T-helper 2 cell (primary cell): ENCODE results near the gene COX4I1.

Experiments
- DNase-seq, 5 experiments: peaks; one replicate each; pipeline versions ENCODE4 v3.0.0 to v3.0.0-alpha.2; 2012 to 2022
- total RNA-seq, 2 donors: gene quantifications; one replicate each; lab custom pipeline; 2026; lab: John Stamatoyannopoulos, UW

COX4I1 gene
- 151 to 203 reads per million in 2 donors for total RNA-seq

DNA sequence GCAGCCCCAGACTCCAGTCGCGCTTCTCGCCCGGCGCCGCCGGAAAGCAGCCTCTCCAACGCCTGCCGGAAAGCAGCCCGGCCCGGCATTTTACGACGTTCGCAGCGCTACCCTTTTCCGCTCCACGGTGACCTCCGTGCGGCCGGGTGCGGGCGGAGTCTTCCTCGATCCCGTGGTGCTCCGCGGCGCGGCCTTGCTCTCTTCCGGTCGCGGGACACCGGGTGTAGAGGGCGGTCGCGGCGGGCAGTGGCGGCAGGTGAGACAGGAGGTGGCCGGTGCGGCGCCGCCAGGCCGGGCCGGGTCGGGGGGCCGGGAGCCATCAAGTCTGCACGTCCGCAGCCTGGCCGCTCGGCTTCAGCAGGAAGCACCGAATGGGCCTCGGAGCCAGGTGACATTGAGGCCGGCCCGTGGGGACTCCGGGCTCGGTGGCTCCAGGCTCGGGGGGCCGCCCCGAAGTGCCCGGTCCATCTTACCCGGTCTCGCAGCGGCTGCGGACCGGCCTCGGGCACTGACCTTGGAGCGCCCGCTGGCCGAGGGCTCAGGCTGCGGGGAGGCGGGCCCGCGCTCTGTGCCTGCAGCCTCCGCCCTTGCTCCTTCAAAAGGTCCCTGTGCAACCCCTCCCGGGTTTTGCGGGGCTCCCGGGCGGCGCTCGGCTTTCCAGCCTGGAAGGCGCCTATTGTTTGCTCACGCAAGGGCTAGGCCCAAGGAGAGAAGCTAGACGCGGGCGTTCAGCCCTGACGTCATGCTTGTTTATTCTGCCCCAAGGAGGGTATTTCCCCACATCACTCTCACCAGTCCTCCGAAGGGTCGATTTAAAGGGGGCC, at the start of gene COX4I1, which contains the start of gene EMC8:
Gene COX4I1, plus strand, starts transcription at position 199 of the 824 bp plus-strand sequence. CDS start 1,511 bp downstream, outside the sequence.
Gene EMC8, minus strand, starts transcription at position 48 of the 824 bp plus-strand sequence. CDS start 249 bp downstream, outside the sequence.
- peak; percentile 83 to 96 (median 89) for DNase-seq

DNA sequence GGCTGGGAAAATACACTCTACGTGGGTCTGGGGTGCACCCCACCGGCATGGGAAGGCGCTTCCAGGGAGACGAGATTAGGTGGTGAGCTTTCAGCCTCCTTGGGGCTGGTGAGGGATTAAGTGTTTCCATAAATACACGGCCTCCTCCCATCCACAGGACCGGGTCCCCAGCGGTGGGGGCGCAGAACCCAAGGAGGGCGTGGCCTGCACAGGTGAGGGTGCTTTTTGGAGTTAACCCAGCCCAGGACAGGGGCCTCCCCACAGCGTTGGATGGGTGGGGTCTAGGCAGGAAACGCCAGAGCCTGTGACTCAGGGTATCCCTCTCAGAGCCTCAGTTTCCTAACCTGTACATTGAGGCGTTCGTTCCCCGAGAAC, 49.7 kb upstream of the COX4I1 start:
- DNase-seq, result no peak

DNA sequence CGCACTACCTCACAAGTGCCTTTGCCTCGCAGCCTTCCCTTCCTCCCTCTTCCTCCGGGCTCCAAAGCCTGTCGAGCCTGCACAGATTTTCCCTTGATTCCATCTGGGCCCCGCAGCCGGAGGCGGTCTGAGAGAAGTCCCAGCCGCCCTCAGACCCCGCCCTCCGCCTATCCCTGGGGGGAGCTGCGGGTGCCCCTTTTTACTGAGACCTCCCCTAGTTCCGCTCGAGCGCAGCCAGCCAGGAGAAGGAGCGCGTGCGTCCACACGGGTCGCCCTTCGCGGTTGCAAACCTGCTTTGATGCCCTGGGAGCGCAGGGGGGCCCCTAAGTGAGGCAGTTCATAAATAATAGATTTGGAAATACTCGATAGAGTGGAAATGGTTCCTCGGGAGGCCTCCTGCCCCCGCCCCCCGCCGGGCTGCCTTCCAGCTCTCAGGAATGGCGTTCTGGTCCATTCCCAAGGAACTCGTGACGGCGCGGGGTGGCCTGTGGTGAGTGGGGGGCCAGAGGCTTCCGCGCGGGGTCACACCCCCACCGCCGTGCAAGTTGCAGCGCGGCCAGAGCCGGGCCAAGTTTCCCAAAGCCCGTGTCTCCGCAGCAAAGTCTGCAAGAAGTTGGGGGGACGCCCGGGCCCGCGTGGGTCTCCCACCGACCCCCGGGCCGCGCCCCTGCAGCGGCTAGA, 49.2 kb upstream of the COX4I1 start:
- DNase-seq, result no peak

DNA sequence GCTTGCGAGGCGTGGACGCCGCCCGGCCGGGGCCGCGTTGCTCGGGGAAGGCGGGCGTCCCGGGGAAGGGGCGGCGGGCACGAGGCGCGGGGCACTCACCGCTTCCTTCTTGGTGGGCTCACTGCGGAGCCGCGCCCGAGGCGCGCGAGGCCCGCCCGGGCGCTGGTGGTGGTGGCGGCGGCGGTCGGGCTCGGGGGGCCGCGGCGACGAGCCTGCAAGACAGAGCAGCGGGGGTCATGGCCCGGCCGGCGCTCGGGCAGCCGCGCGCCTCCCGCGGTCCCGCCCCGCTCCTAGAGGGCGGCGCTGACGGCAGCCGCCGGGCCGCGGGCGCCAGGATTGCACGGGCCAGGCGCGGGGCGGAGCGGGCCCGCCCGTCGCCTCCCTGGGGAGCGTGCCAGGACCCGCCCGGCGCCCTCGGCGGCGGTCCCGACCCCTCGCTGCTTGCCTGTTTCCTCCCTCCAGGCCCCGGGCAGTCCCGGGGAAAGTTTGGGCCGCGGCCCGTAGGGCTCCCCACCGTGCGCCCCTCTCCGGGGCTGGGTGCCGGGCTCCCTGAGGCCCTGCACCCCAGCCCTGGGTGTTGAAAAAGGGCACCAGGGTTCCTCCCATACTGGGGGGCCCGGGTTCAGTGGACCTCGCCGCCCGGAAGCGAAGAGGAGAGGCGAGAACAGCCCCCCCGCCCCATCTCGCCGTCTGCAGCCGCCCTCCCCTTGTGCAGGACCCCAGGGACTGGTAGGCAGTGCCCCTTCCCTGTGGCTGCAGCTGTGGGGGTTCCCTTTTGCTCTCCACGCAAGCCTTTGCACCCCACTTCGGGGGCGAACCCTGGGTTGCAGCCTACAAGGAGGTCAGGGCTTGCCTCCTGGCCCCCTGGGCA, 48.4 kb upstream of the COX4I1 start, which contains the start of gene C16orf74:
Gene C16orf74, minus strand, starts transcription at position 270 of the 871 bp plus-strand sequence. CDS start 15,879 bp downstream, outside the sequence.
- DNase-seq, result no peak

GRCh38 chr16:85751698-85752501, 47.6 kb upstream of the COX4I1 start:
- DNase-seq, result no peak

- DNase-seq, result no peak
Measured at GRCh38 chr16:85752511-85753420, 46.7 kb upstream of the COX4I1 start.

DNA sequence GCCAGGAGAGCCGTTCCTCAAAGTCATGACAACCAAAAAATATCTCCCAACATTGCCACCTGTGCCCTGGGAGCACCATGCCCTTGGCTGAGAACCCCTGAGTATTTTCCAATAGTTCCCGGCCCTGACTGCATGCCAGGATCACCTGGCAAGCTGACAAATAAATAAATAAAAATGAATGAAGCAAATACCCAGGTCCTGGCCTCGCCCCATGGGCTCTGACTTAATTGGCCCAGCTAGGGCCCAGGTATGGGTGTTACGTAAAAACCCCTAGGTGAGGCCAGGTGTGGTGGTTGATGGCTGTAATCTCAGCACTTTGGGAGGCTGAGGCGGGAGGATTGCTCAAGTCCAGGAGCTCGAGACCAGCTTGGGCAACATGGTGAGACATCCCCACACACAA, 45.9 kb upstream of the COX4I1 start:
- no peak for DNase-seq

DNA sequence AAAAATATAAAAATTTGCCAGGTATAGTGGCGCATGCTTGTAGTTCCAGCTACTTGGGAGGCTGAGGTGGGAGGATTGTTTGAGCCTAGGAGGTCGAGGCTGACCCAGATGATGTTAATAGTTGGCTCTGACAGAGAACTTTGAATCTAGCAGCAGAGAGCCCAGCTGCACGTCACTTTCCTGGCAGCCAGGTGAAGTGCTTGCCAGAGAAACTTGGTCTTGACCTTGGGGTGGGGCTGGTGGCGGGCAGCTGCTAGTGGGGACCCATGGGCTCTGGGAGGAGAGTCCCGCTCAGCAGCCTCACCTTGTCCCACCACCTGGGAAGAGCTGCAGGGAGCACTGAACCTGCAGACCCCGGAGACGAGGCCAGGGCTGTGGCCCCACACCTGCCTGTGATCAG, 45.5 kb upstream of the COX4I1 start:
- DNase-seq, result no peak

DNA sequence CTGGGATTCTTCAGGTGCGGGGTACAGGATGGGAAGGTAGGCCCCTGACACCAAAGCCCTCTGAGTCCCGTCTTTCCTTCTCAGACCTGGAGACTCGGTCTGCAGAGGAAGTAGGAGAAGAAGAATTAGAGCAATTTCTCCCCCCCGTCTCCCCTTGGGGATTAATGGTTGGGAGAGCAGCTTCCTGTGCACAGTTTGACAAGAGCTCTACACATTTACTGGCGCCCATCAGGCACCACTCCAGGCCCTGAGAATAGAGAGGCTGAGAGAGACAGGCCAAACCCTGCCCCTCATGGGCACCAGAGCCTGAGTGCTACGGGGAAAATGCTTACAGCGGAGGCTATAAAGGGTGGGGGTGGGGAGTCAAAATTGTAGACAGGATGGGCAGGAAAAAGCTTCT, 45.1 kb upstream of the COX4I1 start:
- DNase-seq, result no peak

GRCh38 chr16:85755929-85756768, 43.3 kb upstream of the COX4I1 start:
- DNase-seq, result no peak

DNA sequence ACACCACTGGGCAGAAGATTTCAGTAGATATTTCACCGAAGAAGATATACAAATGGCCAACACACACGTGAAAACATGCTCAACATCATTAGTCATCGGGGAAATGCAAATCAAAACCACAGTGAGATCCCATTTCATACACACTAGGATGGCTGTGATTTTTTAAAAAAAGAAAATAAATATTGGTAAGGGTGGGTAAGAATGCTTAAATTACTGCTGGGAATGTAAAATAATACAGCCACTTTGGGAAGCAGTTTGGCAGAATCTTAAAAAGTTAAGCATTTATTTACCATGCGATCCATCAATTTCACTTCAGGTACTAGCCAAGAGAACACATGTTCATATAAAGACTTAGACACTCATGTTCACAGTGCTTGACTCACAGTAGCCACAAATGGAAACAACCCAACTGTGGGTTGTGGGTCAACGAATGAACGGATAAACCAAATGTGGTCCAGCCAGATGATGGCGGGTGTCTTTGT, 42.1 kb upstream of the COX4I1 start:
- no peak for DNase-seq

GRCh38 chr16:85759136-85759535, 40.4 kb upstream of the COX4I1 start:
- no peak for DNase-seq

GRCh38 chr16:85759631-85760419, 39.7 kb upstream of the COX4I1 start:
- DNase-seq, result no peak

DNA sequence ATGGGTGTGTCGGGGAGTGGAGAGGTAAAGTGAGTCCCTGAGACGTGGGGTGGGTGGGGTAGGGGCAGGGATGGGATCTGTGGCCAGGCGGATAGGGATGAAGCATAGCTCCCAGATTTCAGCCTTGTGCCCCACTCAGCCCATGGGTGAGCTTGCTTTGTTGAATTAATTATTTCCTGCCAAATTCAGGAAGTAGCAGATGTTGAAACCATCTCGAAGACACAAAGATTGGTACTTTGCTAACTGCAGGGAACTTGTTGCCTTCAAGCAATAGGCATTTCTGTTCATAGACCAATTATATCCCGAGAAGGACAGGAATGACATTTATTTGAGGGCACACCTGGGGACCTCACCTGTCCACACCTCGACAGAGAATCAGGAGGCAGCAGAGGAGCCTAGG, 37.6 kb upstream of the COX4I1 start:
- DNase-seq, result no peak

- DNase-seq, result no peak
Measured at GRCh38 chr16:85762970-85763369, 36.5 kb upstream of the COX4I1 start.

- no peak for DNase-seq
Measured at GRCh38 chr16:85763616-85764015, 35.9 kb upstream of the COX4I1 start.

DNA sequence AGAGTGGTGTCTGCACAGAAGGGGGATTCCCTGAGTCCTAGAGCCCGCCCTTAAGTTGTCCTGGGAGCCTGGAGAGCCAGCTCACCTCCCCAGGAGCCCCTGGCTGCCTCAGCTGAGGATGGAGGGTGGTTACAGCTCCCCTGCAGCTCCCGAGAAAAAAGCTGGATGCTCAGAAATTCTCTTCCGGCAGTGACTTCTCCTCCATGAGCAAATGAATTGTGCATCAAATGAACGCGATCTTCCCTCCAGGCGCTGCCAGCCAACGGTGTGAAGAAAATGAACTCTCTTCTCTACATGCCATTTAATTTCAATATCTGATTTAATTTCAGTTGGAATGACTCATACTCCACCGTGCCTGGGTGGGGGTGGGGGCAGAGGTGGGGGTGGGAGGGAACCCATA, 34.3 kb upstream of the COX4I1 start:
- DNase-seq, result no peak

- DNase-seq, result no peak
Measured at GRCh38 chr16:85765767-85766166, 33.7 kb upstream of the COX4I1 start.

GRCh38 chr16:85767531-85767930, 32.0 kb upstream of the COX4I1 start:
- no peak for DNase-seq
